OCI-LY3 (cell line): Measurements from ENCODE around the gene ITPKB.
"Not testable (repeated sequence)": the region's sequence is repeated elsewhere in the genome, so short reads cannot be mapped to it uniquely, and the experiment has no call there.

ENCODE experiments used
- EZH2phosphoT487 ChIP-seq: fragments of 200-600 bp; shearing (Covaris generic); IDR thresholded peaks from 2 replicates; pipeline ENCODE4 v1.6.1; 2018; ENCODE audit warnings: antibody characterized with exemption, mixed run types, low read depth
- TF ChIP-seq, protein P1 (sequence below): fragments of 200-600, 300-600 bp; sonication (generic); IDR thresholded peaks from 2 replicates; pipeline ENCODE4 v1.5.1; 2014; ENCODE audit warnings: antibody characterized with exemption, low read length, low read depth

DNA sequence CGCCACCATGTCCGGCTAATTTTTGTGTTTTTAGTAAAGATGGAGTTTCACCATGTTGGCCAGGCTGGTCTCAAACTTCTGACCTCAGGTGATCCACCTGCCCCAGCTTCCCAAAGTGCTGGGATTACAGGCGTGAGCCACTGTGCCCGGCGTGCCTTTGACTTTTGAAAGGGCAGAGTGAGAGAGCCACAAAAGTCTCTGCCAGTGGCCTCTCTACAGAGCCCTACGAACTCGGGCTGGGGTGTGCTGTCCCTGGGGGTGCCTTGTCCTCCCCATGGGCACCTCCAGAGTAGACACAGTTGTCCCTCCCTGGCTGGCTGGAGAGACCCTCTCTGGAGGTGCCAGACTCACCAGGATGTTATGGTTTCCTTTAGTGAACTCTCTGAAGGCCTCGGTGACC is 99.9 kb downstream of the ITPKB start:
- TF ChIP-seq, protein P1, sequence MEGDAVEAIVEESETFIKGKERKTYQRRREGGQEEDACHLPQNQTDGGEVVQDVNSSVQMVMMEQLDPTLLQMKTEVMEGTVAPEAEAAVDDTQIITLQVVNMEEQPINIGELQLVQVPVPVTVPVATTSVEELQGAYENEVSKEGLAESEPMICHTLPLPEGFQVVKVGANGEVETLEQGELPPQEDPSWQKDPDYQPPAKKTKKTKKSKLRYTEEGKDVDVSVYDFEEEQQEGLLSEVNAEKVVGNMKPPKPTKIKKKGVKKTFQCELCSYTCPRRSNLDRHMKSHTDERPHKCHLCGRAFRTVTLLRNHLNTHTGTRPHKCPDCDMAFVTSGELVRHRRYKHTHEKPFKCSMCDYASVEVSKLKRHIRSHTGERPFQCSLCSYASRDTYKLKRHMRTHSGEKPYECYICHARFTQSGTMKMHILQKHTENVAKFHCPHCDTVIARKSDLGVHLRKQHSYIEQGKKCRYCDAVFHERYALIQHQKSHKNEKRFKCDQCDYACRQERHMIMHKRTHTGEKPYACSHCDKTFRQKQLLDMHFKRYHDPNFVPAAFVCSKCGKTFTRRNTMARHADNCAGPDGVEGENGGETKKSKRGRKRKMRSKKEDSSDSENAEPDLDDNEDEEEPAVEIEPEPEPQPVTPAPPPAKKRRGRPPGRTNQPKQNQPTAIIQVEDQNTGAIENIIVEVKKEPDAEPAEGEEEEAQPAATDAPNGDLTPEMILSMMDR: not testable (repeated sequence)
- TF ChIP-seq EZH2phosphoT487: not testable (repeated sequence)
